ENCODE data around the gene TPR.
"Not testable (repeated sequence)": the region's sequence is repeated elsewhere in the genome, so short reads cannot be mapped to it uniquely, and the experiment has no call there.

TPR gene

DNA sequence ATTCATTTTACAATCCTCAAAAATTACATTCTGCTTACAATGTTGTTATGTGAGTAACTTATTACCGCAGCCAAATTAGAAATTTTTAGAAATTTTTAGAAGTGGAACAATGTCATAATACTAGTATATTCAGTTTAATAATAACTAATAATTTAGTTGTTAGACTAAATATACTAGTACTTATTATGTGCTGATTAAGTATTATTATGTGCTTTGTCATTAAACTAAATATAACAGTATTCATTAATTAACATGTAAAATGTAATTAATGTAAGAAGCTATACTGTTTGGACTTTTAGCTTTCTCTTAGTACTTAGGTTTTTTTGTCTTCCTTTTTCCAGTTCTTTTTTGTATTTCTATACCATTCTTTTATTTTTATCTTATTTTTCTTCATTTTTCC lies 15.9 kb upstream of the TPR start:
- Histone ChIP-seq H3K9ac (ENCODE audit: low read length) (no peak overlapping the region), H3K36me3 (replicated peaks; ENCODE audit: low read depth, low read length) (peaks cover 38% of the 10 kb centered on the region)

GRCh38 chr1:186386725-186387383 lies 11.8 kb upstream of the TPR start:
- H3K4me2 ChIP-seq (ENCODE audit: low read length) = no peak overlapping the region
- H3K4me3 ChIP-seq (ENCODE audit: low read length) = no peak overlapping the region
- H3K79me2 ChIP-seq (ENCODE audit: low read length) = no peaks in the 10 kb centered on the region
- H2AFZ ChIP-seq (ENCODE audit: low read depth, low read length) = no peak overlapping the region
- no peaks in the 10 kb centered on the region for H4K20me1 ChIP-seq (ENCODE audit: insufficient read depth, low read length)
- H3K36me3 ChIP-seq (replicated peaks; ENCODE audit: low read depth, low read length) = peaks cover 46% of the 10 kb centered on the region
- no peaks in the 10 kb centered on the region for H3K9me3 ChIP-seq (ENCODE audit: insufficient read depth, low read length)
- H3K4me1 ChIP-seq (ENCODE audit: low read length) = no peaks in the 10 kb centered on the region
- H3K27ac ChIP-seq (ENCODE audit: low read length) = no peak overlapping the region
- no peak for TF ChIP-seq CTCF (IDR thresholded peaks at IDR 0.05; ENCODE audit: low read depth, low read length)
- no peak for TF ChIP-seq EZH2phosphoT487 (IDR thresholded peaks at IDR 0.05; ENCODE audit: low read depth)
- H3K9ac ChIP-seq (ENCODE audit: low read length) = no peak overlapping the region
- no peaks in the 10 kb centered on the region for H3K27me3 ChIP-seq (ENCODE audit: low read depth, low read length)

More for the DNA sequence above, 15.9 kb upstream of the TPR start:
- no peaks in the 10 kb centered on the region for H3K4me1 ChIP-seq (ENCODE audit: low read length)
- TF ChIP-seq EZH2phosphoT487 (IDR thresholded peaks at IDR 0.05; ENCODE audit: low read depth) (no peak), CTCF (IDR thresholded peaks at IDR 0.05; ENCODE audit: low read depth, low read length) (no peak)
- H3K27me3 ChIP-seq (ENCODE audit: low read depth, low read length) = no peaks in the 10 kb centered on the region
- no peak overlapping the region for H2AFZ ChIP-seq (ENCODE audit: low read depth, low read length)
- H3K4me3 ChIP-seq (ENCODE audit: low read length) = no peak overlapping the region
- no peaks in the 10 kb centered on the region for H3K9me3 ChIP-seq (ENCODE audit: insufficient read depth, low read length)
- no peak overlapping the region for H3K27ac ChIP-seq (ENCODE audit: low read length)
- H4K20me1 ChIP-seq (ENCODE audit: insufficient read depth, low read length) = no peaks in the 10 kb centered on the region
- no peaks in the 10 kb centered on the region for H3K79me2 ChIP-seq (ENCODE audit: low read length)
- H3K4me2 ChIP-seq (ENCODE audit: low read length) = no peak overlapping the region

- peaks cover 14% of the 10 kb centered on the region for H4K20me1 ChIP-seq (ENCODE audit: insufficient read depth, low read length)
- no peaks in the 10 kb centered on the region for H3K27me3 ChIP-seq (ENCODE audit: low read depth, low read length)
- peak overlapping the region; percentile 93 for H3K9ac ChIP-seq (ENCODE audit: low read length)
- H3K27ac ChIP-seq (ENCODE audit: low read length) = peak overlapping the region; percentile 81
- TF ChIP-seq CTCF (IDR thresholded peaks at IDR 0.05; ENCODE audit: low read depth, low read length) = no peak
- no peak for TF ChIP-seq EZH2phosphoT487 (IDR thresholded peaks at IDR 0.05; ENCODE audit: low read depth)
- H3K36me3 ChIP-seq (replicated peaks; ENCODE audit: low read depth, low read length) = peaks cover 26% of the 10 kb centered on the region
- H3K79me2 ChIP-seq (ENCODE audit: low read length) = peaks cover 73% of the 10 kb centered on the region
- no peaks in the 10 kb centered on the region for H3K9me3 ChIP-seq (ENCODE audit: insufficient read depth, low read length)
- peak overlapping the region; percentile 89 for H3K4me3 ChIP-seq (ENCODE audit: low read length)
- peak overlapping the region; percentile 79 for H3K4me2 ChIP-seq (ENCODE audit: low read length)
- peak overlapping the region; percentile 93 for H2AFZ ChIP-seq (ENCODE audit: low read depth, low read length)
- H3K4me1 ChIP-seq (ENCODE audit: low read length) = peaks cover 21% of the 10 kb centered on the region
These were observed 871 bp upstream of the TPR start for GRCh38 chr1:186375929-186376319.

- peak overlapping the region; percentile 81 for H3K27ac ChIP-seq (ENCODE audit: low read length)
- H3K9me3 ChIP-seq (ENCODE audit: insufficient read depth, low read length) = no peaks in the 10 kb centered on the region
- H4K20me1 ChIP-seq (ENCODE audit: insufficient read depth, low read length) = peaks cover 14% of the 10 kb centered on the region
- peaks cover 21% of the 10 kb centered on the region for H3K4me1 ChIP-seq (ENCODE audit: low read length)
- H3K9ac ChIP-seq (ENCODE audit: low read length) = peak overlapping the region; percentile 93
- no peaks in the 10 kb centered on the region for H3K27me3 ChIP-seq (ENCODE audit: low read depth, low read length)
- H3K36me3 ChIP-seq (replicated peaks; ENCODE audit: low read depth, low read length) = peaks cover 30% of the 10 kb centered on the region
- H3K4me2 ChIP-seq (ENCODE audit: low read length) = peak overlapping the region; percentile 84
- H2AFZ ChIP-seq (ENCODE audit: low read depth, low read length) = peak overlapping the region; percentile 70
- H3K79me2 ChIP-seq (ENCODE audit: low read length) = peaks cover 82% of the 10 kb centered on the region
- H3K4me3 ChIP-seq (ENCODE audit: low read length) = peak overlapping the region; percentile 89
- TF ChIP-seq CTCF (IDR thresholded peaks at IDR 0.05; ENCODE audit: low read depth, low read length) (no peak), EZH2phosphoT487 (IDR thresholded peaks at IDR 0.05; ENCODE audit: low read depth) (no peak)
These were observed 526 bp downstream of the TPR start for GRCh38 chr1:186374303-186375151.

GRCh38 chr1:186347837-186348691 lies 27.0 kb downstream of the TPR start:
- not testable (repeated sequence) for H3K27ac ChIP-seq (ENCODE audit: low read length); H3K4me3 ChIP-seq (ENCODE audit: low read length); H3K4me2 ChIP-seq (ENCODE audit: low read length); H3K9me3 ChIP-seq (ENCODE audit: insufficient read depth, low read length); H2AFZ ChIP-seq (ENCODE audit: low read depth, low read length); H3K4me1 ChIP-seq (ENCODE audit: low read length); H3K9ac ChIP-seq (ENCODE audit: low read length); H3K27me3 ChIP-seq (ENCODE audit: low read depth, low read length); H4K20me1 ChIP-seq (ENCODE audit: insufficient read depth, low read length); H3K79me2 ChIP-seq (ENCODE audit: low read length)
- peaks cover 75% of the 10 kb centered on the region for H3K36me3 ChIP-seq (replicated peaks; ENCODE audit: low read depth, low read length)
